ENCODE results near the gene NPIPB6.

Gene NPIPB6

DNA sequence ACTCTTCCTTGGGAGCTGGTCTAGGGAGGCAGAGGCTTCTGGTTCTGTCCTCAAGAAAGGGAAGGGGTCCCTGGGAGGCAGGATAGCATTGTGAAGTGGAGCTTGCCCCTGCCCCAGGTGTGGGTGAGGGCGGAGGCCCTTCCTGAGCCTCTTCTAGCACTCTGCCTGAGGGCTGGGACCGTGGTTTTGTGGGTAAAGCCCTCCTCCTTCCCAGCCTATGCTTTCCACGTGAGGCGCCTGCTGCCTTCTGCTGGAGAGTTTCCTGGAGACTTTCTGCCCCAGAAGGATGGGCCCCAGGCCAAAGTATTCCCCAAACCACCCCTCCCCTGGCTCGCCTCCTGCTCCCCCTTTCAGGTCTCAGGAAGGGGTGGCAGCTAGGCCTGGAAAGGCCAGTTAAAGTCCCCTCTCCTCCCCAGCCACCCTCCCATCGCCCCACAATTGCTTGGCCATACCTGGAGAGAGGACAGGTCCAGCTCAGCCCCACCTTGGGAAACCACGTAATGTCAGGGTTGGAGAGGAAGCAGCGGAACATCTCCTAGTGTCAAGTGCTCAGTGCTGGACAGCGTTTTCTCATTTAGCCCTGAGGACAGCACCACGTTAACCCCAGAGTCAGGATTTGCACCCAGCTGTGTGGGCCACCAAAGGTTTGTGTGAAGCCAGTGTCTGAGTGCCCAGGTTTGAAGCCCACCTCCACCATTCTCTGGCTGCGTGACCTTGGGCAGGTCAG, 65.4 kb downstream of the NPIPB6 start:
- TF ChIP-seq, protein P1, sequence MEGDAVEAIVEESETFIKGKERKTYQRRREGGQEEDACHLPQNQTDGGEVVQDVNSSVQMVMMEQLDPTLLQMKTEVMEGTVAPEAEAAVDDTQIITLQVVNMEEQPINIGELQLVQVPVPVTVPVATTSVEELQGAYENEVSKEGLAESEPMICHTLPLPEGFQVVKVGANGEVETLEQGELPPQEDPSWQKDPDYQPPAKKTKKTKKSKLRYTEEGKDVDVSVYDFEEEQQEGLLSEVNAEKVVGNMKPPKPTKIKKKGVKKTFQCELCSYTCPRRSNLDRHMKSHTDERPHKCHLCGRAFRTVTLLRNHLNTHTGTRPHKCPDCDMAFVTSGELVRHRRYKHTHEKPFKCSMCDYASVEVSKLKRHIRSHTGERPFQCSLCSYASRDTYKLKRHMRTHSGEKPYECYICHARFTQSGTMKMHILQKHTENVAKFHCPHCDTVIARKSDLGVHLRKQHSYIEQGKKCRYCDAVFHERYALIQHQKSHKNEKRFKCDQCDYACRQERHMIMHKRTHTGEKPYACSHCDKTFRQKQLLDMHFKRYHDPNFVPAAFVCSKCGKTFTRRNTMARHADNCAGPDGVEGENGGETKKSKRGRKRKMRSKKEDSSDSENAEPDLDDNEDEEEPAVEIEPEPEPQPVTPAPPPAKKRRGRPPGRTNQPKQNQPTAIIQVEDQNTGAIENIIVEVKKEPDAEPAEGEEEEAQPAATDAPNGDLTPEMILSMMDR (IDR thresholded peaks at IDR 0.05; ENCODE audit: low read depth, low read length) = no peak
- DNase-seq (ENCODE audit: low read depth in 2 of 2) = no peak
- H3K4me3 ChIP-seq (replicated peaks in 1 of 2; ENCODE audit: low read depth in 2 of 2, low read length in 2 of 2) = no peak overlapping the region

- H3K4me3 ChIP-seq (replicated peaks in 1 of 2; ENCODE audit: low read depth in 2 of 2, low read length in 2 of 2) = no peak overlapping the region
- DNase-seq (ENCODE audit: low read depth in 2 of 2) = no peak
- TF ChIP-seq, protein P1 (IDR thresholded peaks at IDR 0.05; ENCODE audit: low read depth, low read length) = no peak
Observed at GRCh38 chr16:28297308-28297707, 66.0 kb downstream of the NPIPB6 start.

DNA sequence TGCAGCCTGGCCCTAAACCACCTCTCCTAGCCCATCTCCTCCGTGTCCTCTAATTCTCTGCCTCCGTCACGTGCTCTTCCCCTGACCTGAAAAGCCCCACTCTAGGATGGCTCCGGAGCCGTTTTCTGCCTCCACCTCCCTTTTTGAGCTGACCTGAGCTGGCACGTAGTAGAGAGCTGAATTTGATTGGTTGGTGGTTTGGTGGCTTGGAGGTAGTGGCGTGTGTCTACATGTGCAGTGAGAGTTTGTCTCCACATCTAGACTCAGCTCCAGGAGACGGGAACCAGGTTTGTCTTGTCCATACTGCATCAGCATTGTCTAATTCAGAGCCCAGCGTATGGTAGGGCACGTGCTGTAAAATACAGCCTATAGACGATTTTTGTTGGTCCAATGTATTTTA, 68.0 kb downstream of the NPIPB6 start:
- DNase-seq (ENCODE audit: low read depth in 2 of 2) = no peak
- H3K4me3 ChIP-seq (replicated peaks in 1 of 2; ENCODE audit: low read depth in 2 of 2, low read length in 2 of 2) = no peak overlapping the region
- TF ChIP-seq, protein P1 (IDR thresholded peaks at IDR 0.05; ENCODE audit: low read depth, low read length) = no peak

DNA sequence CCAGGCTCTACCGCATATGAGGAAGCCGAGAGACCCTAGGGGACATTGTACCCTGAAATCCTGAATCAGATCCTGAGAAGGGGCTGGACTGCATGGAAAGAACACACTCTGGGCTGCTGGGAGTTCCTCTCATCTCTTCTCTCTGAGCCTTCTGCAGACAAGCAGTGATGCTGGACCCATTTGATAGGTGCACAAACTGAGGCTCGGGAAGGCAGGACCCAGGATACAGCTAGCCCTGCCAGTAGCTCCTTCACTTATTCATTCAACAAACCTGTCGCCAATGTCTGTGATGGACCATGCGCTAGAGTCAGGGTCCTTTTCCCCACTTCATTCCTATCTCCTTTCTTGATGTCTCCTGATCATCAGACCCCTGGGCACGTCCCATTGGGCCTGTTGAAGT, 69.1 kb downstream of the NPIPB6 start:
- TF ChIP-seq, protein P1 (IDR thresholded peaks at IDR 0.05; ENCODE audit: low read depth, low read length) = no peak
- no peak for DNase-seq (ENCODE audit: low read depth in 2 of 2)
- no peak overlapping the region for H3K4me3 ChIP-seq (replicated peaks in 1 of 2; ENCODE audit: low read depth in 2 of 2, low read length in 2 of 2)

DNA sequence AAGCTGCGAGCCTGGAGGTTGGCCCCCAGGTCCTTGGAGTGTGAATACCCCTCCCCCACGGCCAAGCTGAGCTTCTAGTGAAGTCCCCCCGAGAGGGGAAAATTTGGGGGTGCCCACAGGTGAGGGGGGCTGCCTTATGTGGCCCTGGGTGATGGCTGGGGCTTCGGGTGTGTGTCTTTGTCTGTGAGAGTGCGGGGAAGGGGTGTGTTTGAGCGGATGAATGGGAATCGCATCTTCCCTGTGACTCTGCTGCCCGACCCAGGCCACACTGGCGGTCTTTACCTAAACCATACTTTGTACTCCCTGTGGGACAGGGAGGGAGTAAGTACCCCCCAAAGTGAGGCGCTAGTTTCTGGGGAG, 69.7 kb downstream of the NPIPB6 start:
- H3K4me3 ChIP-seq (replicated peaks in 1 of 2; ENCODE audit: low read depth in 2 of 2, low read length in 2 of 2) = no peak overlapping the region

GRCh38 chr16:28292731-28293600, 70.3 kb downstream of the NPIPB6 start:
- peak overlapping the region; percentile 41 to 49 for H3K4me3 ChIP-seq (replicated peaks in 1 of 2; ENCODE audit: low read depth in 2 of 2, low read length in 2 of 2)
- TF ChIP-seq, protein P1 (IDR thresholded peaks at IDR 0.05; ENCODE audit: low read depth, low read length) = no peak
- no peak for DNase-seq (ENCODE audit: low read depth in 2 of 2)

More for the DNA sequence above, 69.7 kb downstream of the NPIPB6 start:
- TF ChIP-seq, protein P1 (IDR thresholded peaks at IDR 0.05; ENCODE audit: low read depth, low read length) = no peak
- DNase-seq (ENCODE audit: low read depth in 2 of 2) = no peak
